Spleen (tissue), 7 donors: Measurements from ENCODE around the gene RPL27.
"Not testable (repeated sequence)": the region's sequence is repeated elsewhere in the genome, so short reads cannot be mapped to it uniquely, and the experiment has no call there.

Experiments
- CTCF ChIP-seq, 11 experiments: fragments of 200-600 bp in 7 of 11; fragments of 450-650 bp in 4 of 11; sonication (generic) in 4 of 11; IDR thresholded peaks in 8 of 11; conservative IDR thresholded peaks in 3 of 11; 1 replicate in 7 of 11; 2 replicates in 4 of 11; pipeline versions ENCODE4 v1.4.0 to v1.8.0; 2016 to 2021; ENCODE audit warnings: antibody characterized with exemption in 11 of 11, inconsistent platforms in 4 of 11, mild to moderate bottlenecking in 1 of 11
- POLR2A ChIP-seq, 3 donors: fragments of 450-650 bp; IDR thresholded peaks; one replicate each; pipeline ENCODE4 v1.5.1; 2017; ENCODE audit warnings: antibody characterized with exemption in 3 of 3, mild to moderate bottlenecking in 1 of 3
- POLR2AphosphoS5 ChIP-seq, 3 donors: sonication (generic); formaldehyde crosslinking; IDR thresholded peaks; one replicate each; pipeline ENCODE4 v1.5.1; 2017; ENCODE audit warnings: antibody characterized with exemption in 3 of 3
- donor health status: DM: no; HTN: no; CAD: no; lungs with moderate emphysema.
- donor health status: DM: no; HTN: no; CAD: no.
- donor health status: DM: no; HTN: no; CAD: no.

GRCh38 chr17:43000894-43001293 lies 2.7 kb downstream of the RPL27 start:
- TF ChIP-seq POLR2AphosphoS5 (IDR thresholded peaks at IDR 0.05) = peak in 2 of 3 donors; percentile 31 to 51
- TF ChIP-seq CTCF (IDR thresholded peaks at IDR 0.05 in 8 of 11, conservative IDR thresholded peaks at IDR 0.05 in 3 of 11); POLR2A (IDR thresholded peaks at IDR 0.05): not testable (repeated sequence)
